T-helper 2 cell treated with Interferon-gamma antibody and Interleukin-4, amounts not matched to agents 100 ng/mL and 5 ng/mL, for 36 hours (primary cell): ENCODE measurements around the gene FOXK1. TPM values are rescaled to one million over a fixed set of nuclear protein-coding genes. Genes with fewer than 3 reads are reported as not detected.

Experiments used
- intact Hi-C: fragments of 100-400 bp; cut with micrococcal nuclease; formaldehyde crosslinking; loops from one replicate; pipeline ENCODE4 v1.15.1; 2023
- total RNA-seq: library from RNA; stranded (reverse); gene quantifications from 2 replicates; pipeline ENCODE4 v1.2.3, GENCODE V29; 2022

Gene FOXK1
- total RNA-seq, 1 donor from 2014 or later = 32.8 TPM

DNA sequence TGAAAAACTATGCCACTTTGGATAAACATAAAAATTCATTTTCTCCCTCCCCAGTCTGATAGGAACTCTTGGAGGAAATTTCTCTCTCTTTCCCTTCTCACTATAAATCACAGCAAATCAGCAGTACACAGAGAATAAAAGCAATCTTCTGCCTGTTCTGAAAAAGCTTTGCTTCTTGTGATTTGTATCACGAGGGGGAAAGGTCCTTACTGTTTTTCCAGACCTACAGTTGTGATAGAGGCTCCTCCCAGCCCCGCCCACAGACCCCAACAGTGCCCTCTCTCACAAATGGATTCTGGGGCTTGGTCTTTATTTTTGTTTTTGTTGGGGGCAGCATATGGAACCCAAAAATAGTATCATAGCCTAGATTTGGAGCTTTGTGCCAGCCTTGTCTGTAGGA, 12.2 kb downstream of the FOXK1 start:
- intact Hi-C loops = no loop called here

- intact Hi-C loops = no loop called here
Observed at GRCh38 chr7:4698707-4699275, 16.7 kb downstream of the FOXK1 start.

- intact Hi-C loops = no loop called here
Observed at GRCh38 chr7:4699841-4700240, 17.7 kb downstream of the FOXK1 start.

GRCh38 chr7:4700577-4701235, 18.6 kb downstream of the FOXK1 start:
- intact Hi-C loops = no loop called here

DNA sequence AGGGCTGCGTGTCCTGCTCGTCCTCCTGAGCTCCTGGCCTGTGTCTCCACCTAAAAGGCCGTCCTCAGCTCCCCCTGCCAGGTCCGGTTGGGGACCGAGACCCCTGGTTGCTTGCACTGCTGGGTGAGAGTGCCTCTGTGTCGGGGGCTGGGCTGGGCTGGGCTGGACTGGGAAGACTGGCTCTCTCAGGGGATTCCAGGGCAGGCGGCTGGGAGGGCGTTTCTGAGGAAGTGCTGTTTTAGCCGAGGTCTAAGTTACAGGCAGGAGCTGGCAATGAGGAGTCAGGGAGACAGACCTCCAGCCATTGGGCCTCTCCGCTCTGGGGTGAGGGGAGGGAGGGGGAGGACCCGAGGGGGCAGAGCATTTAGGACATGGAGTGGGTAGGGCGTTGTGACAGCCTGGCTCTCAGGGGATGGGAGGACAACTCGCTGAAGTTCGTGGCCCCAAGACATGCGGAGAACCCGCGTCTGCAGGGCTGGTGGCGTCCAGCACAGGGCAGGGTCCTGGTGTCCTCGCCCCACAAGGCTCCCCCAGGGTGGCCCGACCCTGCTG, 20.9 kb downstream of the FOXK1 start:
- intact Hi-C loops = no loop called here

- intact Hi-C loops = no loop called here
Observed at GRCh38 chr7:4703532-4703931, 21.4 kb downstream of the FOXK1 start.

- intact Hi-C loops = no loop called here
Observed at GRCh38 chr7:4706384-4707216, 24.5 kb downstream of the FOXK1 start.

DNA sequence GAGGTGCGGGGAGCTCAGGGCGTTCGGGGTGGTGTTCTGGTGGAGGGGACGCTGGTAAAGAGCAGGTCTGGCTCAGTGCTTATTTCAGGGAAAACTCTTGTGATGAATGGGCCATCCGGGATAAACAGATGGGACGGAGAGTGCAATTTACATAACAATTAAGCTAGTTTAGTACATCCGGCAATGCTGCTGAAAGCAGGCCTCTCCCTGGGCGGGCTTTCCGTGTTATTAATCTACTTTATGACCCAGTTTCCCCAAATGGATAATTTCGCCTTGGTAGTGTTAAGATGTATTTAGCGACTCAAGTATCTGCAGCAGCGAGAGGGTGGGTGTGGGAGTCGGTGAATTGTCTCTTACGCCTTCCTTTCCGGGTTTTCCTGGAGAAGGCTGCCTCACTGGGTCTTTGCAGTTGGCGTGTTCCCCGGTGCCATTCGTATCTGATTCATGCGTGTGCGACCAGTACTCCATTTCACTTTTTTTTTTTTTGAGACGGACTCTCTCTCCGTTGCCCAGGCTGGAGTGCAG, 25.2 kb downstream of the FOXK1 start:
- intact Hi-C loops = no loop called here

GRCh38 chr7:4707980-4708411, 25.9 kb downstream of the FOXK1 start:
- intact Hi-C loops = no loop called here

DNA sequence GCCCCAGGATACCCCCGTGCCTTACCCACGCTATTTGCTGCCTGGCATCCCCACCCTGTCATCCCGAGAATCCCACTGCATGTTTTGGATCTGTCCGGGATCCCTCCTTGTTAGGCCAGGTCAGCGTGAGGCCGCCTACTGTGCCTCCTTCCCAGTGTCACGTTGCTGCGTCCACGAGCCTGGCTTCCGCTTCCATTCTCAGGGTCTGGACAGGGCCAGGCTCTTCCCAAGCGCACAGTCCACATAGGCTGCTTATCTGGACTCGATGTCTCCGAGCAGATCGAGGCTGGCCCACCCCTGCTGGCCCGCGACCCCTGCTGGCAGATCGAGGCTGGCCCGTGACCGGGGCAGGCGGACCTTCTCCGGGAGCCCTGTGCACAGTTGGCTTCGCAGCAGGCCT, 27.1 kb downstream of the FOXK1 start:
- intact Hi-C loops = no loop called here

DNA sequence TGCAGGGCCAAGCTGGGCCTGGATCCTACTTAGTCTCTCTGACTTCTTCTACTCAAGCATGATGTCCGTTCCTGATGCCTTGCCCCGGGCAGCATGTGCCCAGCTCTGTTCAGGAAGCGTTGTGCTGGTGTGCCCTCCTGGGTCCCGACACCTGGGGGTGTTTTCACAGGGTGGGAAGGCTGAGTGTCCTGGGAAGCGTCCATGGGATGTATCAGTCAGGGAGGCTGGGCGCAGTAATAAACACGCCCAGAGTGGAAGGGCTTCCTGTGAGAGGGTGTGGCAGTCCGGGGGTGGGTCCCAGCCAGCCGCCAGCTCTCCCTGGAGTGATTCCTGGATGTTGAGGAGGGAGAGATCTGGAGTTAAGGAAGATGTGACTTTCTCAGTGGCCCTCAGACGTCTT, 29.0 kb downstream of the FOXK1 start:
- intact Hi-C loops = no loop called here

DNA sequence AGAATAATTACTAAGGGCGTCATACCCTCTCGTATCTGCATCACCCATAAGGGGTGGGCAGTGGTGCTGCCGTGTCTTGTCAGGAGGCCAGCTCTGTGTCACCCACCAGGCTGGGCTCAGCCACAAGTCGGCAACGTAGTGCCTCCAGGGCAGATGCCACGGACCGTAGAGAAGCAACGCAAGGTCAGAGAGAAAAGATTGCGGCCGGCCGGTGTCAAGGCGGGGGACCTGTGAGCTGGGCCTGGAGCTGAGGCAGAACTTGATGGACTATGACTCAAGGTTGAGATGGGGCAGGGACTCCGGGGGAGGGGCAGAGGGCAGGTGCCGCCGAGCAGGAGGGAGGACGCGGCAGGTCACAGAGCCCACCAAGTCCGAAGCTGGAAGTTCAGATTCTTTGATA, 29.5 kb downstream of the FOXK1 start:
- intact Hi-C loops = no loop called here

GRCh38 chr7:4712281-4713182, 30.4 kb downstream of the FOXK1 start:
- intact Hi-C loops = no loop called here

DNA sequence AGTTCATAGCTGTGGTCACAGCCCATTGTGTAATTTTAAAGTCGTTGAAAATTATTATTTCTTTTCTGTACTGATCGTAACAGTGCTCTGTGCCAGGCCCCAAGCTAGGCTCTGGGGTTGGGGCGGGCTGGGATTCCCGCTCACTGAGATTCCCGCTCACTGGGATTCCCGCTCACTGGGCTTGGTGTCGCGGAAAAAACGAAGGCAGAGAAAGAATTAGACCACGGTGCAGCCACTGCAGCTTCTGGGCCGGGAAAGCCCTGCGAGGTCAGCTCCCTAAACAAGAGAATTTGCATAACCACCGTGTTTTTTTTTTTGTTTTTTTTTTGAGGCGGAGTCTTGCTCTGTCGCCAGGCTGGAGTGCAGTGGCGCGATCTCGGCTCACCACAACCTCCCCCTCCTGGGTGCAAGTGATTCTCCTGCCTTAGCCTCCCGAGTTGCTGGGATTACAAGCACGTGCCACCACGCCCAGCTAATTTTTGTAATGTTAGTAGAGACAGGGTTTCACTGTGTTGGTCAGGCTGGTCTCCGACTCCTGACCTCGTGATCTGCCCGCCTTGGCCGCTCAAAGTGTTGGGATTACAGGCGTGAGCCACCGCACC, 31.2 kb downstream of the FOXK1 start:
- intact Hi-C loops = no loop called here

DNA sequence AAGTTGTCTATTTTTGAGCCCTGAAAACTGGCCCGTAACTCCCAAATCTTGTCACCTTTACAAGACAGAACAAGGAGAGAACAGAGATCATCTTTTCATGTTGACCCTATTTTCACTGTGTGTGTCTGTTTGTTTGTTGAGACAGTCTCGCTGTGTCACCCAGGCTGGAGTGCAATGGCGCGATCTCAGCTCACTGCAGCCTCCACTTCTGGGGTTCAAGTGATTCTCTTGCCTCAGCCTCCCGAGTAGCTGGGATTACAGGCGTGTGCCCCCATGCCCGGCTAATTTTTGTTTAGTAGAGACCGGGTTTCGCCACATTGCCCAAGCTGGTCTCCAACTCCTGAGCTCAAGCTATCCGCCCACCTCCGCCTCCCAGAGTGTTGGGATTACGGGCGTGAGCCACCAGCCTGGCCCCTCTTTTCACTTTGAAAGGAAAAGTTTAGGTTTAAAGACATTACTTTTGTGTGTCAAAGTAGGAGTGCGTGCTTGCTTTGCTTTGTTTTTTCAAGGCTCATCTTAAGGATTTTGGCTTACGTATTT, 32.1 kb downstream of the FOXK1 start:
- intact Hi-C loops = no loop called here

DNA sequence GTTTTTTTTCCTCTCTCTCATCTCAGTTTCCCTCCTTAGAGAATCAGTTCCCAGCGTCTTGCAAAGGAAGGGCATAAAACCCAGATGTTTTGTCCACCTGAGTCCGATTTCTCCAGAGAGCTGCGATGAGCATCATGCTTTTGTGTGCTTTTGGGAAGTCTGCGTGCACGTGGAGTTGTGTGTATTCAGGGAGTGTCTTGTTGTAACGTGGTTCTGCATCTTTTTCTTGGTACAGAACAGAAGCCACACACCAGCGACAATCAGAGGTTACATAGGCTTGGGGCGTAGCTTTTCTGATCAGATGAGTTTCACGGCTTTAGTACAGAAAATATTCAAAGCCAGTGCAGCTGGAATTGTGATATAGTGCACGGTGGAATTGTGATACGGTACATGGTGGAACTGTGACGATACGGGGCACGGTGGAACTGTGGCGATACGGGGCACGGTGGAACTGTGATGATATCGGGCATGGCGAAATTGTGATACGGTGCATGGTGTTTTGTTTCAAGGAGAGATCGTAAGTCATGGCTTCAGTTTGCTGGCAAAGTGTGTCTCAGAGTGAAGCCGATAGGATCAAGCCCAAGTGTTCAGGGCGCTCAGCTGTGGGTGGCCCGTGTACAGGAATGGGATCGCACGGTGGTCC, 32.8 kb downstream of the FOXK1 start:
- intact Hi-C loops = no loop called here

GRCh38 chr7:4715410-4715776, 33.3 kb downstream of the FOXK1 start:
- intact Hi-C loops = no loop called here

DNA sequence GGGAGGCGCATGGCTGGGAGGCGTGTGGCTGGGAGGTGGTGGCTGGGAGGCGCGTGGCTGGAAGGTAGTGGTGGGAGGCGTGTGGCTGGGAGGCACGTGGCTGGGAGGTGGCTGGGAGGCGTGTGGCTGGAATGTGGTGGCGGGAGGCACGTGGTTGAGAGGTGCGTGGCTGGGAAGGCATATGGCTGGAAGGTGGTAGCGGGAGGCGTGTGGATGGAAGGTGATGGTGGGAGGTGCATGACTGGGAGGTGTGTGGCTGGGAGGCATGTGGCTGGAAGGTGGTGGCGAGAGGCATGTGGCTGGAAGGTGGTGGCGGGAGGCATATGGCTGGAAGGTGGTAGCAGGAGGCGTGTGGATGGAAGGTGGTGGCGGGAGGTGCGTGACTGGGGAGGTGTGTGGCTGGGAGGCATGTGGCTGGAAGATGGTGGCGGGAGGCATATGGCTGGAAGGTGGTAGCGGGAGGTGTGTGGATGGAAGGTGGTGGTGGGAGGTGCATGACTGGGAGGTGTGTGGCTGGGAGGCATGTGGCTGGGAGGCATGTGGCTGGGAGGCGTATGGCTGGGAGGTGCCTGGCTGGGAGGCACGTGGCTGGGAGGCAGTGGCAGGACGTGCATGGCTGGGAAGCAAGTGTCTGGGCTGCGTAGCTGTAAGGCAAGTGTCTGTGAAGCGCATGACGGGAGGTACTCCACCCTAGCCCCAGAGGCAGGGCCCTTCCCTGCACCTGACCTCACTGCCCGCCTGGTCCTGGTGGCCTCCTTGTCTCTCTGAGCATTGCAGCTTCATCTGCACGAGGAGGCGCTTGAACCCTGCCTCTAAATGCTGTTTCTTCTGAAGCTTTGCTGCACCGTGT, 35.1 kb downstream of the FOXK1 start:
- intact Hi-C loops = no loop called here

DNA sequence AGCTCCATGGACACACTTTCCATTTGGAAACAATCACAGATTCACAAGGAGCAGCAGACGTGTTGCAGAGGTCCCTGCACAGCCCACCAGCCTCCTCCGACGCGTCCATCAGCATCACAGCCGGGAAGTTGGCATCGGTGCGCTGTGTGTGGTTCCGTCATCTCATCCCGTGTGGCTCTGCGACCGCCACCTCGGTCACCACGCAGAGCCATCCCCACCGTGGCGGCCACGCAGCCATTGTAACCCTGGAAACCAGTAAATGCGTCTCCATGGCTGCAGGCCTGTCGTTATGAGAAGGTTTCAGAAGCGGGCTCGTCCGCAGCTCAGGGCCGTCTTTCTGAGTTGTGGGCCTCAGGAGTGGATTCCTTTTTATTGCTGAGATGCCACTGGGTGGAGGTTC, 36.0 kb downstream of the FOXK1 start:
- intact Hi-C loops = no loop called here
